ENCODE results near the gene STRBP. TPM values are rescaled to one million over a fixed set of nuclear protein-coding genes. Genes with fewer than 3 reads are reported as not detected.

The STRBP gene
- total RNA-seq, 1 donor from 2014 or later = 87.3 TPM

DNA sequence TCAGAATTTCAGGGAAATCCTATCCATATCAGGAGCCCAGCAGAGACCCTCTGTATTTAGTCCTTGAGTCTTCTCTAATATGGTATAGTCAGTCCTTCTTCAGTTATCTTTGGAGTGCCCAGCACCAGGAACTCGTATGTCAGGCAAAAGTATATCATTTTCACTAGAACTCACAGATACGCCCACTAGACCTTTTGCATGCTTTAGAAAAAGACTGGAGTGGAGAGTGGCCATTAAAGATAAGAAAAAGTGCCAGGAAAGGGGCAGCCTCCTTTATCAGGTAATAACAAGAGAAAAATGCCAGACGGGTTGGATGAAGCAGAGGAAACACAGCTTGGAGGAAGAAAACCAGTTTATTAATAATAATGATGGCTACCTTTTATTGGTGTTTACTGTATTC lies 171.4 kb downstream of the STRBP start:
- DNase-seq (ENCODE audit: low spot score, unreplicated experiment) = no peak
- Mint-ChIP-seq H3K36me3 (ENCODE audit: insufficient read depth) (peaks cover 35% of the 10 kb centered on the region), H3K4me3 (ENCODE audit: low read depth) (no peak overlapping the region), H3K27ac (no peak overlapping the region), H3K4me1 (ENCODE audit: low read depth) (peaks cover 6% of the 10 kb centered on the region), H3K27me3 (no peaks in the 10 kb centered on the region), H3K9me3 (ENCODE audit: low read depth) (no peaks in the 10 kb centered on the region)
- TF ChIP-seq, protein P1, sequence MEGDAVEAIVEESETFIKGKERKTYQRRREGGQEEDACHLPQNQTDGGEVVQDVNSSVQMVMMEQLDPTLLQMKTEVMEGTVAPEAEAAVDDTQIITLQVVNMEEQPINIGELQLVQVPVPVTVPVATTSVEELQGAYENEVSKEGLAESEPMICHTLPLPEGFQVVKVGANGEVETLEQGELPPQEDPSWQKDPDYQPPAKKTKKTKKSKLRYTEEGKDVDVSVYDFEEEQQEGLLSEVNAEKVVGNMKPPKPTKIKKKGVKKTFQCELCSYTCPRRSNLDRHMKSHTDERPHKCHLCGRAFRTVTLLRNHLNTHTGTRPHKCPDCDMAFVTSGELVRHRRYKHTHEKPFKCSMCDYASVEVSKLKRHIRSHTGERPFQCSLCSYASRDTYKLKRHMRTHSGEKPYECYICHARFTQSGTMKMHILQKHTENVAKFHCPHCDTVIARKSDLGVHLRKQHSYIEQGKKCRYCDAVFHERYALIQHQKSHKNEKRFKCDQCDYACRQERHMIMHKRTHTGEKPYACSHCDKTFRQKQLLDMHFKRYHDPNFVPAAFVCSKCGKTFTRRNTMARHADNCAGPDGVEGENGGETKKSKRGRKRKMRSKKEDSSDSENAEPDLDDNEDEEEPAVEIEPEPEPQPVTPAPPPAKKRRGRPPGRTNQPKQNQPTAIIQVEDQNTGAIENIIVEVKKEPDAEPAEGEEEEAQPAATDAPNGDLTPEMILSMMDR (IDR thresholded peaks at IDR 0.05; ENCODE audit: unreplicated experiment) = no peak

DNA sequence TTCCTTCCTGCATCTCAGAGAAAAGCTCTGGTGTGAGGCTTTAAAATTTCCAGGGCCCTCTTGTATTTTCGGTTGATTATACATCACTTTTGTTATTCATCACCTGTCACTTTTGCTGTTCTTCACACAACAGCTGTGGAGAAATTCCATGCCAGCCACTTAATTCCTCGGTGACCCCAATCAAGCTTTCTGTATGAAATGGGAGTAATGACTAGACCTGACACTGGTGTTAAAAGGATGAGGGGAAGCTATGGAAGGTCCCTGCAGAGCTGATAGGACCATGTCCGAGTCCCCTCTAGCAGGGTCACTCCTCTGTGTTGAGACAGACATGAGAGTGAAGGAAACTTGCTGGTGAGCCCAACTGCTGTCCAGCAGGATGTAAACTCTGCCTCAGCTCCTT lies 175.2 kb downstream of the STRBP start:
- TF ChIP-seq, protein P1 (IDR thresholded peaks at IDR 0.05; ENCODE audit: unreplicated experiment) = no peak
- Mint-ChIP-seq H3K9me3 (ENCODE audit: low read depth) (no peaks in the 10 kb centered on the region), H3K27me3 (no peaks in the 10 kb centered on the region), H3K4me1 (ENCODE audit: low read depth) (peaks cover 5% of the 10 kb centered on the region), H3K27ac (no peak overlapping the region), H3K36me3 (ENCODE audit: insufficient read depth) (peaks cover 46% of the 10 kb centered on the region), H3K4me3 (ENCODE audit: low read depth) (no peak overlapping the region)
- DNase-seq (ENCODE audit: low spot score, unreplicated experiment) = no peak

DNA sequence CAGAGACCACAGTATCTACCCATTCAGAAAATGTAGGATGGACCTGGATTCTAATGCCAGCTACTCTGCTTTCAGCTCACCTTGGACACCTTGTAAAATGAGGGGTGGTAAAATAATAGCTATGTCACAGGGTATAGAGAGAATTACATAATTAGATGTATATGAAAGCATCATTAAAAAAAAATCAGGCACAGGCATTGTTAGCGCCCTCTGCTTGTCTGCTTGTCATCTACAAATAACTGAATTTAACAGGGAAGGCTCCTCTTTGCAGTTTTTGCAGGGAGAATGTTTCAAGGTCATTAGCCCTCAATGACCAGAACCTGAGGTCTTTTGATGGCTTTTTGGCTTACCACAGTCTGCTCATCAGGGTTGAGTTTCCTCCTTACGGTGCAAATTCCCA lies 176.9 kb downstream of the STRBP start:
- H3K36me3 Mint-ChIP-seq (ENCODE audit: insufficient read depth) = peaks cover 38% of the 10 kb centered on the region
- no peak overlapping the region for H3K4me3 Mint-ChIP-seq (ENCODE audit: low read depth)
- peak overlapping the region; percentile 21 for H3K27ac Mint-ChIP-seq
- TF ChIP-seq, protein P1 (IDR thresholded peaks at IDR 0.05; ENCODE audit: unreplicated experiment) = no peak
- DNase-seq (ENCODE audit: low spot score, unreplicated experiment) = no peak
- no peaks in the 10 kb centered on the region for H3K27me3 Mint-ChIP-seq
- H3K9me3 Mint-ChIP-seq (ENCODE audit: low read depth) = no peaks in the 10 kb centered on the region
- H3K4me1 Mint-ChIP-seq (ENCODE audit: low read depth) = peaks cover 17% of the 10 kb centered on the region

DNA sequence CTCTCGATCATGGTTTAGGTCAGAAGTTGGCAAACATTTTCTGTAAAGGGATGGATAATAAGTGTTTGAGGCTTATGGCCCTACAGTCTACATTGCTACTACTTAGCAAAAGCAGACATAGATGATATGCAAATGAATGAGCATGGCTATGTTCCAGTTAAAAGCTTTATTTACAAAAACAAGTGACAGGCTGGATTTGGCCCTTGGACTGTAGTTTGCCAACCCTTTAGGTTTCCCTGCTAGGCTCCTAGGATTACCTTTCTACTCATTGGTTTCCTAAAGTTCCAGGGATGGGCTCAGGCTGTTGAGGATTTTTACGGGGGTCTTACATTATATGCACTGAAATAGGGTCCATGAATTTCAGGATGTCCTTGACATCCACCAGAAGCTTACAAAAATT lies 177.4 kb downstream of the STRBP start:
- TF ChIP-seq, protein P1 (IDR thresholded peaks at IDR 0.05; ENCODE audit: unreplicated experiment) = no peak
- Mint-ChIP-seq H3K4me3 (ENCODE audit: low read depth) (no peak overlapping the region), H3K9me3 (ENCODE audit: low read depth) (no peaks in the 10 kb centered on the region), H3K4me1 (ENCODE audit: low read depth) (peaks cover 21% of the 10 kb centered on the region), H3K27me3 (no peaks in the 10 kb centered on the region), H3K36me3 (ENCODE audit: insufficient read depth) (peaks cover 37% of the 10 kb centered on the region), H3K27ac (no peak overlapping the region)
- no peak for DNase-seq (ENCODE audit: low spot score, unreplicated experiment)

DNA sequence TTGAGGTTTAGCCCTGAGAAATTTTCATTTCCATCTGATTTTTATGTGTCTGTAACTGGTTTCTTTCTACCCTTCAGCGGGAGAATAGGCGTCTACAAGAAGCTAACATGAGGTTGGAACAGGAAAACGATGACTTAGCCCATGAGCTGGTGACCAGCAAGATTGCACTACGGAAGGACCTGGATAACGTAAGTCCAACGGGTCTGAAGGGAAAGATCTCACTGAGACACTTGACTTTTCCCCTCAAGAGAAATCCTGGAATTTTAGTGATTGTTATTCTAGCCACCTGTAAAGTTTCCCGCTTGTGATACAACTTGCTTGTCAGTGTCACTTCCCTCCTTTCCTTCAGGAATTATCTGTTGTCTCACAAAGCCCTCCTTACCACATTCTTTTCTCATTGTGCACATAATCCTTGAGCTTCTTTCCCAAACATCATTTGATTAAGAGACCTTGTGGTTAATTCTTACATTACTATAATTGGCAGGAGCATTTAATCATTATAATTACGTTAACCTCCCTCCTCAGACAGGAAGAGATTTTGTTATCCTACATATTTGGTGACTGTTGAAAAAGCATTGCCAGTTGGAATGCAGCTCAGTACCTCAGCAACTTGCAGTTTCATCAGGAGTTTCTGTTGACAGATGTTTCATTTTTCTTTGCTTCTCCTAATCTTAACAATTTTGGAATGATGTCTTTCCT lies 178.0 kb downstream of the STRBP start:
- Mint-ChIP-seq H3K4me3 (ENCODE audit: low read depth) (no peak overlapping the region), H3K4me1 (ENCODE audit: low read depth) (peaks cover 23% of the 10 kb centered on the region), H3K27me3 (no peaks in the 10 kb centered on the region), H3K9me3 (ENCODE audit: low read depth) (no peaks in the 10 kb centered on the region), H3K27ac (no peak overlapping the region), H3K36me3 (ENCODE audit: insufficient read depth) (peaks cover 34% of the 10 kb centered on the region)
- no peak for DNase-seq (ENCODE audit: low spot score, unreplicated experiment)
- TF ChIP-seq, protein P1 (IDR thresholded peaks at IDR 0.05; ENCODE audit: unreplicated experiment) = no peak
